Suprapubic skin (tissue), 4 donors: ENCODE results near the gene TMEM245.

ENCODE experiments used
- EP300 ChIP-seq: sonication (generic); formaldehyde crosslinking; IDR thresholded peaks from one replicate; pipeline ENCODE4 v1.6.1; 2017; ENCODE audit warnings: antibody characterized with exemption
- POLR2A ChIP-seq, 2 donors: fragments of 450-650 bp; IDR thresholded peaks; one replicate each; pipeline ENCODE4 v1.6.1; 2017; ENCODE audit warnings: antibody characterized with exemption in 2 of 2, mild to moderate bottlenecking in 2 of 2, moderate library complexity in 2 of 2
- POLR2AphosphoS5 ChIP-seq, 3 donors: sonication (generic); formaldehyde crosslinking; IDR thresholded peaks; one replicate each; pipeline ENCODE4 v1.6.1; 2017; ENCODE audit warnings: antibody characterized with exemption in 3 of 3
- TF ChIP-seq, protein P1 (sequence below), 2 donors: fragments of 200-600 bp in 1 of 2; fragments of 450-650 bp in 1 of 2; sonication (generic) in 1 of 2; IDR thresholded peaks; one replicate each; pipeline ENCODE4 v1.5.1; 2016 to 2019; ENCODE audit warnings: antibody characterized with exemption in 2 of 2, mild to moderate bottlenecking in 1 of 2, moderate library complexity in 1 of 2

GRCh38 chr9:109097146-109097545 is 22.6 kb downstream of the TMEM245 start:
- TF ChIP-seq, protein P1, sequence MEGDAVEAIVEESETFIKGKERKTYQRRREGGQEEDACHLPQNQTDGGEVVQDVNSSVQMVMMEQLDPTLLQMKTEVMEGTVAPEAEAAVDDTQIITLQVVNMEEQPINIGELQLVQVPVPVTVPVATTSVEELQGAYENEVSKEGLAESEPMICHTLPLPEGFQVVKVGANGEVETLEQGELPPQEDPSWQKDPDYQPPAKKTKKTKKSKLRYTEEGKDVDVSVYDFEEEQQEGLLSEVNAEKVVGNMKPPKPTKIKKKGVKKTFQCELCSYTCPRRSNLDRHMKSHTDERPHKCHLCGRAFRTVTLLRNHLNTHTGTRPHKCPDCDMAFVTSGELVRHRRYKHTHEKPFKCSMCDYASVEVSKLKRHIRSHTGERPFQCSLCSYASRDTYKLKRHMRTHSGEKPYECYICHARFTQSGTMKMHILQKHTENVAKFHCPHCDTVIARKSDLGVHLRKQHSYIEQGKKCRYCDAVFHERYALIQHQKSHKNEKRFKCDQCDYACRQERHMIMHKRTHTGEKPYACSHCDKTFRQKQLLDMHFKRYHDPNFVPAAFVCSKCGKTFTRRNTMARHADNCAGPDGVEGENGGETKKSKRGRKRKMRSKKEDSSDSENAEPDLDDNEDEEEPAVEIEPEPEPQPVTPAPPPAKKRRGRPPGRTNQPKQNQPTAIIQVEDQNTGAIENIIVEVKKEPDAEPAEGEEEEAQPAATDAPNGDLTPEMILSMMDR (IDR thresholded peaks at IDR 0.05), result no peak
- TF ChIP-seq POLR2AphosphoS5 (IDR thresholded peaks at IDR 0.05) (no peak), POLR2A (IDR thresholded peaks at IDR 0.05) (no peak), EP300 (no peak)
